Suppressor macrophage treated with lipopolysaccharide for 1 hour (primary cell): ENCODE measurements around the gene PTPRU.

Experiments
- DNase-seq, 3 donors: peaks; one replicate each; pipeline ENCODE4 v3.0.0-alpha.2; 2020 to 2022

The PTPRU gene

GRCh38 chr1:29235955-29236711 lies at the start of gene PTPRU:
TSS of gene PTPRU (plus strand) at chr1:29236522. CDS start at chr1:29236645, 123 bp downstream.
- DNase-seq, result peak; percentile 76 to 92 (median 90)

- no peak for DNase-seq
Measured at GRCh38 chr1:29186707-29187106, 49.6 kb upstream of the PTPRU start.

GRCh38 chr1:29190718-29191117 lies 45.6 kb upstream of the PTPRU start:
- DNase-seq, result no peak

- DNase-seq, result no peak
Measured at GRCh38 chr1:29193879-29194455, 42.4 kb upstream of the PTPRU start.

- DNase-seq, result no peak
Measured at GRCh38 chr1:29195881-29196291, 40.4 kb upstream of the PTPRU start.

- no peak for DNase-seq
Measured at GRCh38 chr1:29196863-29197589, 39.3 kb upstream of the PTPRU start.

- no peak for DNase-seq
Measured at GRCh38 chr1:29197590-29197924, 38.8 kb upstream of the PTPRU start.

- DNase-seq, result no peak
Measured at GRCh38 chr1:29197993-29198392, 38.3 kb upstream of the PTPRU start.

- DNase-seq, result no peak
Measured at GRCh38 chr1:29200906-29201594, 35.3 kb upstream of the PTPRU start.

GRCh38 chr1:29201595-29202051 lies 34.7 kb upstream of the PTPRU start:
- peak in 2 of 3 donors; percentile 14 to 16 for DNase-seq

GRCh38 chr1:29202053-29202452 lies 34.3 kb upstream of the PTPRU start:
- peak; percentile 58 to 67 (median 62) for DNase-seq

GRCh38 chr1:29202584-29203340 lies 33.6 kb upstream of the PTPRU start:
- peak; percentile 97 to 98 (median 97) for DNase-seq

- DNase-seq, result no peak
Measured at GRCh38 chr1:29208442-29208841, 27.9 kb upstream of the PTPRU start.

GRCh38 chr1:29209173-29209572 lies 27.1 kb upstream of the PTPRU start:
- no peak for DNase-seq

- DNase-seq, result peak; percentile 33 to 50 (median 44)
Measured at GRCh38 chr1:29210278-29211085, 25.8 kb upstream of the PTPRU start.

- no peak for DNase-seq
Measured at GRCh38 chr1:29211086-29212030, 25.0 kb upstream of the PTPRU start.

GRCh38 chr1:29213055-29213454 lies 23.3 kb upstream of the PTPRU start:
- DNase-seq, result no peak

- DNase-seq, result peak in 1 of 3 donors; percentile 28
Measured at GRCh38 chr1:29217633-29218032, 18.7 kb upstream of the PTPRU start.

- DNase-seq, result peak in 1 of 3 donors; percentile 49
Measured at GRCh38 chr1:29218223-29218622, 18.1 kb upstream of the PTPRU start.

GRCh38 chr1:29221296-29221695 lies 15.0 kb upstream of the PTPRU start:
- DNase-seq, result no peak
